HL-60 (cell line): ENCODE data around the gene TFPI.
"Not testable (repeated sequence)": the region's sequence is repeated elsewhere in the genome, so short reads cannot be mapped to it uniquely, and the experiment has no call there.

Experiments
- DNase-seq, 2 experiments: peaks; one replicate each; pipeline ENCODE4 v3.0.0-alpha.2; 2010 to 2020; ENCODE audit warnings: low read depth in 1 of 2, low spot score in 1 of 2
- H3K27ac ChIP-seq: fragments of 250-450 bp; sonication (Bioruptor Pico); replicated peaks from 2 replicates; pipeline ENCODE4 v1.5.1; 2020; ENCODE audit warnings: mild to moderate bottlenecking, moderate library complexity
- H3K27me3 ChIP-seq: fragments of 250-450 bp; sonication (Bioruptor Pico); 2 replicates; pipeline ENCODE4 v1.5.1; 2021; ENCODE audit warnings: mild to moderate bottlenecking, moderate library complexity; ENCODE audit not compliant: insufficient read depth, poor library complexity, severe bottlenecking
- H3K4me3 ChIP-seq: replicated peaks from 2 replicates; pipeline ENCODE4 v1.5.1; 2011; ENCODE audit warnings: mild to moderate bottlenecking, control low read depth, low read length; ENCODE audit not compliant: insufficient read depth
- GABPA ChIP-seq: IDR thresholded peaks from 2 replicates; pipeline ENCODE4 v1.6.1; 2012; ENCODE audit warnings: low read depth
- POLR2AphosphoS5 ChIP-seq: IDR thresholded peaks from 2 replicates; pipeline ENCODE4 v1.6.1; 2012; ENCODE audit warnings: low read depth
- REST ChIP-seq: IDR thresholded peaks from 2 replicates; pipeline ENCODE4 v1.6.1; 2012; ENCODE audit warnings: low read depth; ENCODE audit not compliant: insufficient replicate concordance
- SPI1 ChIP-seq: IDR thresholded peaks from 2 replicates; pipeline ENCODE4 v1.6.1; 2012; ENCODE audit warnings: low read depth, mild to moderate bottlenecking, borderline replicate concordance
- TF ChIP-seq, protein P1 (sequence below): IDR thresholded peaks from one replicate; pipeline ENCODE4 v1.5.1; 2011; ENCODE audit warnings: low read length, control low read depth, inconsistent platforms; ENCODE audit not compliant: insufficient read depth

Gene TFPI

DNA sequence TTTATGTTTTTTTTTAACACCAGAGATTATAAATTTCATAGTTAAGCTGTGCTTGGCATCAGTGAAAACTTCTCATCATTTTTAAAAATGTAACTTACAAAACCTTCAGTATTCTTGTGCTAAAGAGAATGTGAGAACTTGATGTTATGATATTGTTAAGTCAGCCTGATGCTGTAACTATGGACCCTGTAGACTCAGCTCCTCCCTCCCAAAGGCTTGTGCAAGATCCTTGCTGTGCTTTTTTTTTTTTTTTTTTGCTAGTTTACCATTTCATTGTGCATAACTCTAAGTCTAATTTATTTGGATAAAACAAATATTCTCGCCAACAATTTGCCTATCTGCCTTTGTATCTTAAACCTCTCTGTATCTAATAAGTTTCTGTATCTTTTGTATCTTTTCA, 12.9 kb upstream of the TFPI start:
- TF ChIP-seq GABPA (no peak), REST (no peak), SPI1 (no peak), POLR2AphosphoS5 (no peak)
- TF ChIP-seq, protein P1, sequence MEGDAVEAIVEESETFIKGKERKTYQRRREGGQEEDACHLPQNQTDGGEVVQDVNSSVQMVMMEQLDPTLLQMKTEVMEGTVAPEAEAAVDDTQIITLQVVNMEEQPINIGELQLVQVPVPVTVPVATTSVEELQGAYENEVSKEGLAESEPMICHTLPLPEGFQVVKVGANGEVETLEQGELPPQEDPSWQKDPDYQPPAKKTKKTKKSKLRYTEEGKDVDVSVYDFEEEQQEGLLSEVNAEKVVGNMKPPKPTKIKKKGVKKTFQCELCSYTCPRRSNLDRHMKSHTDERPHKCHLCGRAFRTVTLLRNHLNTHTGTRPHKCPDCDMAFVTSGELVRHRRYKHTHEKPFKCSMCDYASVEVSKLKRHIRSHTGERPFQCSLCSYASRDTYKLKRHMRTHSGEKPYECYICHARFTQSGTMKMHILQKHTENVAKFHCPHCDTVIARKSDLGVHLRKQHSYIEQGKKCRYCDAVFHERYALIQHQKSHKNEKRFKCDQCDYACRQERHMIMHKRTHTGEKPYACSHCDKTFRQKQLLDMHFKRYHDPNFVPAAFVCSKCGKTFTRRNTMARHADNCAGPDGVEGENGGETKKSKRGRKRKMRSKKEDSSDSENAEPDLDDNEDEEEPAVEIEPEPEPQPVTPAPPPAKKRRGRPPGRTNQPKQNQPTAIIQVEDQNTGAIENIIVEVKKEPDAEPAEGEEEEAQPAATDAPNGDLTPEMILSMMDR = no peak
- DNase-seq = no peak
- Histone ChIP-seq H3K4me3 (no peak overlapping the region), H3K27ac (no peak overlapping the region), H3K27me3 (no peaks in the 10 kb centered on the region)

GRCh38 chr2:187566712-187567111, 12.5 kb upstream of the TFPI start:
- Histone ChIP-seq H3K27ac (no peak overlapping the region), H3K4me3 (no peak overlapping the region), H3K27me3 (no peaks in the 10 kb centered on the region)
- TF ChIP-seq GABPA (no peak), POLR2AphosphoS5 (no peak), SPI1 (no peak), REST (no peak)
- TF ChIP-seq, protein P1 = no peak
- DNase-seq = no peak

DNA sequence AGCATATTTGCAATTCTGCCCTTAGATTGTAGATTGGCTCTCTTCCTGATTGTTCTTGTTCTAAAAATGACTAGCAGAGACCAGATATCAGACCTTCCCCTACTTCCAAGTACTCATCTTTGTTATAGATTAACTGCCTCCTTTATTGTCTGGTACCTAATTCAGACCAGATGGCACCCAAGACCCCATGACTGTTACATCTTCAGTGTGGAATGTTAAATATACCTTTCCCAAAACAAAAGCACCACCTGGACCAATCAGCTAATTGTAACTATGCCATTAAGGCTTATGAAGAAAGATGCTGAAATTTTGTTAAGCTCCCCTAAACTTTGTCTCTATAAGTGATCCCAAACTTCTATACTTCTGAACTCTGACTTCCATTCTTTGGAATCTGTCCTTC, 12.0 kb upstream of the TFPI start:
- DNase-seq = no peak
- Histone ChIP-seq H3K4me3 (no peak overlapping the region), H3K27me3 (no peaks in the 10 kb centered on the region), H3K27ac (no peak overlapping the region)
- no peak for TF ChIP-seq REST

GRCh38 chr2:187565618-187566017, 11.4 kb upstream of the TFPI start:
- not testable (repeated sequence) for DNase-seq, H3K4me3 ChIP-seq, H3K27ac ChIP-seq, H3K27me3 ChIP-seq

DNA sequence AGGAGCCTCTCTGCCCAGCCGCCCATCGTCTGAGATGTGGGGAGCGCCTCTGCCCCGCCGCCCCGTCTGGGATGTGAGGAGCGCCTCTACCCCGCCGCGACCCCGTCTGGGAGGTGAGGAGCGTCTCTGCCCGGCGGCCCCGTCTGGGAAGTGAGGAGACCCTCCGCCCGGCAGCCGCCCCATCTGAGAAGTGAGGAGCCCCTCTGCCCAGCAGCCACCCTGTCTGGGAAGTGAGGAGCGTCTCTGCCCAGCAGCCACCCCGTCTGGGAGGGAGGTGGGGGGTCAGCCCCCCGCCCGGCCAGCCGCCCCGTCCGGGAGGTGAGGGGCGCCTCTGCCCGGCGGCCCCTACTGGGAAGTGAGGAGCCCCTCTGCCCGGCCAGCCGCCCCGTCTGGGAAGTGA, 2.3 kb upstream of the TFPI start:
- H3K4me3 ChIP-seq, H3K27ac ChIP-seq, H3K27me3 ChIP-seq, DNase-seq: not testable (repeated sequence)
